K562 (cell line): ENCODE measurements around the gene REC8. TPM values are rescaled to one million over a fixed set of nuclear protein-coding genes. Genes with fewer than 3 reads are reported as not detected.

ENCODE experiments used
- ATF6 ChIP-seq: sonication (generic); formaldehyde crosslinking; IDR thresholded peaks from 2 replicates; pipeline ENCODE4 v1.4.0; 2020; ENCODE audit warnings: mild to moderate bottlenecking, missing genetic modification reagents
- BDP1 ChIP-seq: IDR thresholded peaks from 3 replicates; pipeline ENCODE4 v1.6.1; 2011; ENCODE audit not compliant: insufficient read length, insufficient read depth
- CBX5 ChIP-seq: IDR thresholded peaks from 2 replicates; pipeline ENCODE4 v1.6.1; 2014; ENCODE audit warnings: low read depth, borderline replicate concordance
- GABPA ChIP-seq: fragments of 200-800 bp; sonication (Bioruptor generic); conservative IDR thresholded peaks from 2 replicates; pipeline ENCODE4 v1.6.1; 2016; ENCODE audit warnings: low read depth, missing genetic modification characterization, missing compliant biosample characterization
- GTF2A2 ChIP-seq: IDR thresholded peaks from 2 replicates; pipeline ENCODE4 v1.6.1; 2016; ENCODE audit warnings: mild to moderate bottlenecking, missing genetic modification characterization, missing compliant biosample characterization
- ILF3 ChIP-seq: fragments of 450-650 bp; IDR thresholded peaks from 2 replicates; pipeline ENCODE4 v1.6.1; 2018; ENCODE audit warnings: antibody characterized with exemption, mild to moderate bottlenecking, moderate library complexity, borderline replicate concordance
- KLF1 ChIP-seq: fragments of 450-650 bp; IDR thresholded peaks from 2 replicates; pipeline ENCODE4 v1.6.1; 2016; ENCODE audit warnings: missing genetic modification characterization, missing compliant biosample characterization
- MEF2D ChIP-seq: conservative IDR thresholded peaks from 2 replicates; pipeline ENCODE4 v1.6.1; 2016; ENCODE audit warnings: low read depth, missing genetic modification characterization, missing compliant biosample characterization
- MTA3 ChIP-seq: fragments of 450-650 bp; formaldehyde crosslinking; IDR thresholded peaks from 2 replicates; pipeline ENCODE4 v1.6.1; 2017; ENCODE audit warnings: mild to moderate bottlenecking, borderline replicate concordance
- NR0B1 ChIP-seq: fragments of 450-650 bp; IDR thresholded peaks from one replicate; pipeline ENCODE4 v1.6.1; 2018; ENCODE audit warnings: mild to moderate bottlenecking, moderate library complexity; ENCODE audit not compliant: partially characterized antibody
- PRMT5 ChIP-seq: sonication (generic); formaldehyde crosslinking; IDR thresholded peaks from 2 replicates; pipeline ENCODE4 v1.5.0; 2020; ENCODE audit warnings: missing genetic modification reagents
- PTTG1 ChIP-seq: fragments of 450-650 bp; IDR thresholded peaks from 2 replicates; pipeline ENCODE4 v1.6.1; 2016; ENCODE audit warnings: low read depth, mild to moderate bottlenecking, missing genetic modification characterization, missing compliant biosample characterization
- RAD51 ChIP-seq: fragments of 450-650 bp; IDR thresholded peaks from 2 replicates; pipeline ENCODE4 v1.7.1; 2016; ENCODE audit warnings: low read depth, mild to moderate bottlenecking, borderline replicate concordance
- SMARCA5 ChIP-seq: fragments of 450-650 bp; IDR thresholded peaks from 2 replicates; pipeline ENCODE4 v1.6.1; 2016
- SMARCC2 ChIP-seq: fragments of 450-650 bp; IDR thresholded peaks from 2 replicates; pipeline ENCODE4 v1.6.1; 2017; ENCODE audit warnings: antibody characterized with exemption, moderate library complexity, mild to moderate bottlenecking, low read depth
- TEAD1 ChIP-seq, 2 experiments: fragments of 450-650 bp in 1 of 2; sonication (generic) in 1 of 2; formaldehyde crosslinking; IDR thresholded peaks; 2 replicates each; pipeline versions ENCODE4 v1.4.0 to v1.8.0; 2020 to 2022; ENCODE audit warnings: mild to moderate bottlenecking in 2 of 2, missing genetic modification reagents in 1 of 2
- XRCC4 ChIP-seq: IDR thresholded peaks from one replicate; pipeline ENCODE4 v1.6.1; 2011; ENCODE audit not compliant: insufficient read depth, insufficient read length; ENCODE audit errors: extremely low read depth
- ZNF140 ChIP-seq: fragments of 250-450 bp; sonication (Bioruptor Pico); IDR thresholded peaks from 2 replicates; pipeline ENCODE4 v1.8.0; 2021; ENCODE audit warnings: moderate library complexity, mild to moderate bottlenecking, inconsistent platforms
- ZNF3 ChIP-seq: fragments of 250-450 bp; sonication (Bioruptor Pico); IDR thresholded peaks from 2 replicates; pipeline ENCODE4 v1.5.0; 2021; ENCODE audit warnings: mild to moderate bottlenecking, moderate library complexity
- ZNF609 ChIP-seq: sonication (generic); formaldehyde crosslinking; IDR thresholded peaks from 2 replicates; pipeline ENCODE4 v1.8.1; 2023; ENCODE audit warnings: missing genetic modification reagents, mild to moderate bottlenecking, borderline replicate concordance
- polyA plus RNA-seq, 8 experiments: library from polyadenylated mRNA; depleted of rRNA in 4 of 8; stranded (reverse) in 5 of 8; unstranded in 3 of 8; fragments of >200 nt; fragmentation: Nextera tagmentation in 2 of 8; fragmentation: Illumina TruSeq in 1 of 8; extraction: Ambion mirVana in 2 of 8; extraction: Trizol in 1 of 8; gene quantifications; 2 replicates each; pipeline versions ENCODE4 v1.2.1 to v1.2.3, GENCODE V29; 2011 to 2014; ENCODE audit warnings: inconsistent platforms in 1 of 8, missing spikeins in 1 of 8
- total RNA-seq, 7 experiments: library from RNA; depleted of rRNA in 6 of 7; stranded (reverse); fragments of >200 nt in 6 of 7; fragmentation: Illumina TruSeq in 2 of 7; extraction: Trizol in 2 of 7; gene quantifications; 2 replicates each; pipeline versions ENCODE4 v1.2.1 to v1.2.3, GENCODE V29; 2011 to 2021; ENCODE audit warnings: low replicate concordance in 1 of 7

The REC8 gene
- total and polyA plus RNA-seq, 9 of the 15 experiments (the other 6 are each of a cell fraction or from before 2014, with no cell fraction given): 0.11 to 2.5 (median 0.85) TPM

GRCh38 chr14:24212924-24213865 lies 41.3 kb downstream of the REC8 start, which contains the start of gene CHMP4A (continued):
- TF ChIP-seq NR0B1 (no peak), PTTG1 (tag) (no peak), ZNF609 (CRISPR knock-in tag) (no peak), GABPA (tag) (peak; percentile 75), ATF6 (no peak), GTF2A2 (no peak), KLF1 (no peak), SMARCA5 (no peak), XRCC4 (no peak), SMARCC2 (no peak), MTA3 (0 out of 2 replicates have a peak, but pooled peaks have one; percentile 75), ZNF3 (CRISPR knock-in tag) (no peak), CBX5 (no peak), ZNF140 (CRISPR knock-in tag) (no peak), TEAD1 (CRISPR knock-in tag; IDR thresholded peaks at IDR 0.05) (no peak), ILF3 (no peak), MEF2D (tag) (no peak), RAD51 (peak; percentile 99), BDP1 (no peak), PRMT5 (no peak)
